Spleen (tissue), 7 donors: ENCODE measurements around the gene PPP5C.

Experiments
- CTCF ChIP-seq, 11 experiments: fragments of 200-600 bp in 7 of 11; fragments of 450-650 bp in 4 of 11; sonication (generic) in 4 of 11; IDR thresholded peaks in 8 of 11; conservative IDR thresholded peaks in 3 of 11; 1 replicate in 7 of 11; 2 replicates in 4 of 11; pipeline versions ENCODE4 v1.4.0 to v1.8.0; 2016 to 2021; ENCODE audit warnings: antibody characterized with exemption in 11 of 11, inconsistent platforms in 4 of 11, mild to moderate bottlenecking in 1 of 11
- POLR2A ChIP-seq, 3 donors: fragments of 450-650 bp; IDR thresholded peaks; one replicate each; pipeline ENCODE4 v1.5.1; 2017; ENCODE audit warnings: antibody characterized with exemption in 3 of 3, mild to moderate bottlenecking in 1 of 3
- donor health status: DM: no; HTN: no; CAD: no; lungs with moderate emphysema.
- donor health status: DM: no; HTN: no; CAD: no.
- donor health status: DM: no; HTN: no; CAD: no.

GRCh38 chr19:46390866-46391265, 44.0 kb downstream of the PPP5C start:
- TF ChIP-seq POLR2A (IDR thresholded peaks at IDR 0.05) (no peak), CTCF (IDR thresholded peaks at IDR 0.05 in 8 of 11, conservative IDR thresholded peaks at IDR 0.05 in 3 of 11) (no peak)
